SH-SY5Y (cell line): ENCODE data around the gene CADPS2.

Experiments
- GATA2 ChIP-seq: IDR thresholded peaks from 2 replicates; pipeline ENCODE4 v1.6.1; 2011; ENCODE audit warnings: mild to moderate bottlenecking, low read depth, low read length
- GATA3 ChIP-seq: IDR thresholded peaks from 2 replicates; pipeline ENCODE4 v1.6.1; 2011; ENCODE audit warnings: low read depth, mild to moderate bottlenecking, low read length, moderate library complexity

- TF ChIP-seq GATA3 (no peak), GATA2 (no peak)
Measured at GRCh38 chr7:122885583-122886356, 490 bp downstream of the CADPS2 start.
